C4-2B (cell line): ENCODE measurements around the gene ZNF710.
A peak's percentile ranks its signal among the peaks of the same experiment; 100 is the strongest.

Source experiments
- H3K27ac ChIP-seq: fragments of 450-650 bp; 2 replicates; pipeline ENCODE4 v1.5.1; 2017
- CTCF ChIP-seq: fragments of 450-650 bp; conservative IDR thresholded peaks from 2 replicates; pipeline ENCODE4 v1.5.1; 2017; ENCODE audit warnings: mild to moderate bottlenecking
- ZFX ChIP-seq: fragments of 450-650 bp; IDR thresholded peaks from 2 replicates; pipeline ENCODE4 v1.6.1; 2017

Gene ZNF710

DNA sequence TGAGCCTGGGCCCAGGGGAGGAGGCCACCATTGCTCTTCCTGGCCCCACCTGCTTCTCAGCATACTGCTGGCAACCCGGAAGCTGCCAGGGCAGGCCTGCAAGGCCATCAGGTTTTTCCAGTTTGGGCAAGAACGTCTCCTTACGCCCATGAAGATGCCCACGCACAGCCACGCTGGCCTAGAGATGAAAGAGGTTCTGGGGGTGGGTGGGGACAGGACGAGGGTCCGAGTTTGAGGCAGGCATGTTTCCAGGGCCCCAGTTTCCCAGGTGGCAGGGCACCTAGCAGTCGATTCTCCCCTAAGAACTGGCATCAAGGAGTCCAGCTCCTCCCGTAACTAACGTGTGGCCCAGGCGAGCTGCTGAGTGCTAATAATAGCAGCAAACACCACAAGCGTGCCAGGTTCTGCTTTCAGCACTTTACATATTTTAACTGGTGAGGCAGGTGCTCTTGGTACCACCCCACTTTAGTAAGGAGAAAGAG is 45.8 kb downstream of the ZNF710 start:
- peak overlapping the region; percentile 85 for H3K27ac ChIP-seq
- 0 out of 2 replicates have a peak, but pooled peaks have one; percentile 18 for TF ChIP-seq ZFX
- no peak for TF ChIP-seq CTCF

GRCh38 chr15:90047956-90048575 is 46.9 kb downstream of the ZNF710 start:
- TF ChIP-seq CTCF (no peak), ZFX (no peak)
- peak overlapping the region; percentile 85 for H3K27ac ChIP-seq

DNA sequence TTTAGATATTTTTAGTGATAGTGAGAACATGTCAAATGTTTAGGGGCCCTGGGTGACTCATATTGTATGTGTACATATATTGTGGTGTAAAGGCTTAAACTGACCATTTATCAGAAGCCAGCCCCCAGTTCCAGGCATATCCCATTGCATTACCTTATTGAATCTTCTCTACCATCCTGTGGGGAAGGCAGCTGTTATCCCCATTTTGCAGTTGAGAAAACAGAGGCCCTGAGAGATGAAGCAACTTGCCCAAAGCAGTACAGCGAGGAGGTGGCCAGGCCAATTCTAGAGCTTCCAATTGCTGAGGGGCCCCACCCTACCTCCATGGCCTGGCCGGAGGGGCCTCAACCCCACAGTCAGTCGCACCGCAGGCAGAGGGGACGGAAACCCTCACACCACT is 47.9 kb downstream of the ZNF710 start:
- peak overlapping the region; percentile 85 for H3K27ac ChIP-seq
- TF ChIP-seq ZFX (no peak), CTCF (no peak)

DNA sequence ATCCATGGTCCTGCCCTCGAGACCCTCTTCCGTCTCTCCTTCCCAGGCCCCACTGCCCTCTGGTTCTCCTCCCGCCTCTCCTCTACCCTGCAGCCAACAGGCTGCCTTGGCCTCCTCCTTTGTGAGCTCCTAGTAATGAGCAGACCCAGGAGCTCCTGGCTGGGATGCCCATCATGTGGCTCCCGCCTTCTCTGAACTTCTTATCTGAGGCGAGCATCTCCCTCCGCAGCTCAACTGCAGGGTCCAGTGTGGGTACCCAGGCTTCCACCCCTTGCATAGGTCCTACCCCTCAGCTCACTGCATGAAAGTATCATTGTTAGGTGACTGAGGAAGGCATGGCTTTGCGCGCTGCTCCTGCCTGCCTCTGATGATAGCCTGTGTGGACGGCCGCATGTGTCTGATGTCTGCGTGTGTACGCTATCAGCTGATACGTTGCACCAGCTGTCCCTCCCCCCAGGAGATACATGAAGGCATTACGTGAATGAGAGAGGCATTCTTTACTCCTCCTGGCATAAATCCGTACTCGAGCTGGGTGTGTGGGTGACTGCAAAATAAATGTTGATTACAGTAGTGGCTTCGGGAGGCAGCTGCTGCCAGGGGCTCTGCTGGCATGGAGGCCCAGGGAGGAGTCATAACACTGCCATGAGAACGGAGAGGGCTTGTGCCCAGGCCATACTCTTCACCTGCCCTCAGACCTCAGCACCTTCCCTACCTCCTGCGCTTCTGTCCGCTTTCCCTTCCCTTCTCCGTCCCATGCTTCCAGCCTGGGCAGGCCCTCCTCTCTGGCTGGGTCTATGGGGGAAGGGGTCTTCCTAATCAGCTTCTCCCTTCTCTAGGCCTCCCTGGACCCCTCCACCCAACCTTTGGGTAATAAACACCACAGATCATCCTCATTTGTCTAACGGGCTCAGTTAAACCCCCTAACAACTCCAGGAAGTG is 48.8 kb downstream of the ZNF710 start:
- H3K27ac ChIP-seq, result no peak overlapping the region; the same call in 1 of the 2 replicates

DNA sequence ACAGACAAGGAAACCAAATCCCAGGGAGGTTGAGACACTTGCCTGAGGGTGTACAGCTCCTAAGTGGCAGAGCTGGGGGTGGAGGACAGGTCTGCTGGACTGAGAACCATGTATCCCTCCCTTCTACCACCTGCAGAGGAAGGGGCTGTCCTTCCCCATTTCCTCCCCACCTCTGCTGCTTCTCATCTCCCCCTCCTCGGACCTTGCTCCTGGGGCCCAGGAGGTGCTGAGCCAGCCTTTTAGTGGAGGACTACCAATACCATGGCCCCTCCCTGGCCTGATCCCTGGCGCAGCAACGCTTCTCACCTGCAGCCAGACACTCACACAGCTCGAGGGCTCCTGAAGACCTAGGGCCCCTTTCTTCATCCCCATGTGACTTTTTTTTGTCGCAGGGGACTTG is 50.8 kb downstream of the ZNF710 start:
- no peak overlapping the region for H3K27ac ChIP-seq
- no peak for TF ChIP-seq CTCF

More for the DNA sequence above, 48.8 kb downstream of the ZNF710 start:
- TF ChIP-seq ZFX (no peak), CTCF (no peak)

DNA sequence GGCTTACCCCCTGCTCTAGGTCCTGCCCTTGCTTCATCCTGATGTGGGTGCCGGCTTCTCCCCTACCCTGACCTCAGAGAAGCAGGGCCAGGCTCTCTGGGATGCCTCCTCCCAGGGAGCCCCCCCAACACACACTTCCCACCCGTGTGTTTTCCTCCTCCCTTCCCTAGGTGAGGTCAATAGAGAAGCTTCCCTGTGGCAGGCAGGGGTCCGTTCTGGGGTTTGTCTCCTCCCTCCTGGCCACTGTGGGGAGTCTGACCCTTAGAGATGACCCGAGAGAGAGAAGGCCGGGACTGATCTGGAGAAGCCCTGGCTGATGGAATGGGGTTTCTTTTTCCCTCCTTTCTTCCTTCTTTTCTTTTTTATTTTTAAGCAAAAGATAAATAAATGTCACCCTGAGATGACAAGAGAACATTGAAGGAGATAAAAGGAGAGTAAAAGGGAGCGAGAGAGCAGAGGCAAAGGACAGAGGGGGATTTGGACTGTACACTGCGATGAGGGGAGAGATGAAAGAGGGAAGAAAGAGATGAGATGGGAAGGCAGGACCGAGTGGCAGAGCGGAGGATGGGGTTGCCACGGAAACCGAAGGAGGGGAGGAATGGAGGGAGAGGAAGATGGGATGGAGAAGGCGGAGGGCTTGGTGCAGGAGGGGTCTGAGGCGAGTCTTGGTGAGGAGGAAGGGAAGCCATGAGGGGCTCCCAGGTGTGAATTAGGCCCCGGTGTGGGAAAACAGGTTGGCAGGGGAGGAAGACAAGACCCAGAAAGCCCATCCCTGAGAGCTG is 52.8 kb downstream of the ZNF710 start:
- no peak overlapping the region for H3K27ac ChIP-seq
- TF ChIP-seq ZFX (no peak), CTCF (no peak)
